ENCODE measurements around the gene EEPD1.

GRCh38 chr7:36288501-36288900, 135.4 kb downstream of the EEPD1 start:
- TF ChIP-seq POLR2A (IDR thresholded peaks at IDR 0.05): no peak
- TF ChIP-seq CTCF (IDR thresholded peaks at IDR 0.05): no peak
